HCT116 (cell line): ENCODE results near the gene PRLR. TPM values are rescaled to one million over a fixed set of nuclear protein-coding genes. Genes with fewer than 3 reads are reported as not detected.

Experiments used
- ATAC-seq: fragments of 200-7000 bp; cut with Tn5 transposase; 2 replicates; pipeline ENCODE4 v1.9.1; 2020; ENCODE audit warnings: mild to moderate bottlenecking, moderate library complexity
- BruUV-seq: library from RNA; stranded (reverse); fragments of 400-500 nt; replicated peaks from 2 replicates; lab custom pipeline; 2021; lab: Mats Ljungman, UMichigan
- CTCF ChIA-PET: fragments of 300-600 bp; sonication (Branson Sonifier 250); formaldehyde crosslinking; loops from one replicate; lab custom pipeline; 2021; ENCODE audit warnings: antibody characterized with exemption; lab: Charles Lee
- POLR2A ChIA-PET: fragments of 300-600, 350-600 bp; sonication (Branson Sonifier 250); formaldehyde crosslinking; loops from one replicate; lab custom pipeline; 2021; ENCODE audit warnings: antibody characterized with exemption; lab: Charles Lee
- RAD21 ChIA-PET, 2 experiments: fragments of 300-600 bp; sonication (Branson Sonifier 250); formaldehyde crosslinking; loops; one replicate each; lab custom pipeline; 2023; ENCODE audit warnings: low total read pairs in 2 of 2; ENCODE audit not compliant: uncharacterized antibody in 2 of 2, unreplicated experiment in 2 of 2, low non-redundant PET in 1 of 2; lab: Charles Lee
- DNase-seq: peaks from one replicate; pipeline ENCODE4 v3.0.0-alpha.2; 2010; ENCODE audit warnings: low read depth, low spot score
- H2AFZ ChIP-seq: fragments of 200-600 bp; shearing (Covaris generic), sonication (generic); 2 replicates; pipeline ENCODE4 v1.6.1; 2017; ENCODE audit warnings: low read depth, mixed run types, mixed read lengths, antibody characterized with exemption, low read length; ENCODE audit not compliant: poor library complexity, severe bottlenecking
- H3K27ac ChIP-seq: 2 replicates; pipeline ENCODE4 v1.5.1; 2012; ENCODE audit warnings: low read depth, low read length
- H3K27me3 ChIP-seq: fragments of 200-600 bp; sonication (generic); 2 replicates; pipeline ENCODE4 v1.6.1; 2016; ENCODE audit warnings: mixed run types, low read length, mixed read lengths; ENCODE audit not compliant: insufficient read depth
- H3K36me3 ChIP-seq, 2 experiments: fragments of 200-500 bp in 1 of 2; fragments of 200-600 bp in 1 of 2; sonication (Bioruptor generic) in 1 of 2; sonication (generic) in 1 of 2; 2 replicates each; pipeline versions ENCODE4 v1.5.1 to v1.6.1; 2014 to 2016; ENCODE audit warnings: low read length in 2 of 2, inconsistent platforms in 1 of 2, mixed read lengths in 1 of 2, mixed run types in 1 of 2; ENCODE audit not compliant: insufficient read depth in 2 of 2, control insufficient read depth in 1 of 2
- H3K4me1 ChIP-seq, 2 experiments: fragments of 200-600 bp in 1 of 2; sonication (generic) in 1 of 2; 2 replicates each; pipeline versions ENCODE4 v1.5.1 to v1.6.1; 2012 to 2017; ENCODE audit warnings: low read length in 2 of 2, inconsistent platforms in 1 of 2, mild to moderate bottlenecking in 1 of 2, mixed read lengths in 1 of 2, mixed run types in 1 of 2, moderate library complexity in 1 of 2; ENCODE audit not compliant: insufficient read depth in 2 of 2, control insufficient read depth in 1 of 2
- H3K4me2 ChIP-seq: fragments of 200-600 bp; sonication (generic); 2 replicates; pipeline ENCODE4 v1.6.1; 2017; ENCODE audit warnings: mixed run types, low read length, mixed read lengths
- H3K4me3 ChIP-seq, 2 experiments: fragments of 200-600 bp in 1 of 2; sonication (generic) in 1 of 2; replicated peaks in 1 of 2; 2 replicates each; pipeline ENCODE4 v1.5.1; 2011 to 2016; ENCODE audit warnings: low read length in 2 of 2, control low read depth in 1 of 2, low read depth in 1 of 2, mild to moderate bottlenecking in 1 of 2, mixed read lengths in 1 of 2, mixed run types in 1 of 2
- H3K79me2 ChIP-seq: fragments of 200-600 bp; sonication (generic); 2 replicates; pipeline ENCODE4 v1.6.1; 2017; ENCODE audit warnings: mild to moderate bottlenecking, mixed run types, low read length, moderate library complexity, mixed read lengths; ENCODE audit not compliant: insufficient read depth
- H3K9ac ChIP-seq: fragments of 200-600 bp; sonication (generic); 2 replicates; pipeline ENCODE4 v1.6.1; 2016; ENCODE audit warnings: low read length, mixed read lengths
- H3K9me2 ChIP-seq: fragments of 200-600 bp; sonication (generic), shearing (Covaris generic); 2 replicates; pipeline ENCODE4 v1.6.1; 2017; ENCODE audit warnings: mixed run types, mild to moderate bottlenecking, moderate library complexity; ENCODE audit not compliant: insufficient read depth
- H3K9me3 ChIP-seq, 2 experiments: fragments of 200-500 bp in 1 of 2; fragments of 200-600 bp in 1 of 2; sonication (Bioruptor generic) in 1 of 2; sonication (generic) in 1 of 2; 2 replicates each; pipeline ENCODE4 v1.6.1; 2014 to 2017; ENCODE audit warnings: low read length in 2 of 2, mixed read lengths in 2 of 2, inconsistent platforms in 1 of 2, low read depth in 1 of 2, mild to moderate bottlenecking in 1 of 2, mixed run types in 1 of 2, moderate library complexity in 1 of 2; ENCODE audit not compliant: control insufficient read depth in 1 of 2, insufficient read depth in 1 of 2
- H4K20me1 ChIP-seq: fragments of 200-600 bp; sonication (generic), shearing (Covaris generic); 2 replicates; pipeline ENCODE4 v1.6.1; 2017; ENCODE audit warnings: mixed run types, mild to moderate bottlenecking, moderate library complexity; ENCODE audit not compliant: insufficient read depth
- CBX3 ChIP-seq: IDR thresholded peaks from 2 replicates; pipeline ENCODE4 v1.6.1; 2012; ENCODE audit warnings: low read depth
- EGR1 ChIP-seq: IDR thresholded peaks from 2 replicates; pipeline ENCODE4 v1.6.1; 2012; ENCODE audit warnings: low read depth
- EZH2 ChIP-seq: fragments of 200-600 bp; sonication (generic); IDR thresholded peaks from 2 replicates; pipeline ENCODE4 v1.6.1; 2017; ENCODE audit warnings: antibody characterized with exemption, mixed run types
- EZH2phosphoT487 ChIP-seq: fragments of 200-600 bp; IDR thresholded peaks from 2 replicates; pipeline ENCODE4 v1.6.1; 2018; ENCODE audit warnings: antibody characterized with exemption, borderline replicate concordance
- FOSL1 ChIP-seq: IDR thresholded peaks from 2 replicates; pipeline ENCODE4 v1.6.1; 2012; ENCODE audit warnings: low read depth
- JUND ChIP-seq: IDR thresholded peaks from 2 replicates; pipeline ENCODE4 v1.6.1; 2012
- POLR2A ChIP-seq: IDR thresholded peaks from 2 replicates; pipeline ENCODE4 v1.7.0; 2011; ENCODE audit warnings: borderline replicate concordance; ENCODE audit not compliant: insufficient read depth, insufficient read length; ENCODE audit errors: extremely low read depth
- POLR2AphosphoS5 ChIP-seq: IDR thresholded peaks from 2 replicates; pipeline ENCODE4 v1.6.1; 2011; ENCODE audit warnings: mild to moderate bottlenecking, low read depth, low read length, moderate library complexity
- RAD21 ChIP-seq: IDR thresholded peaks from 2 replicates; pipeline ENCODE4 v1.6.1; 2012; ENCODE audit warnings: low read depth, mild to moderate bottlenecking
- SIN3A ChIP-seq: IDR thresholded peaks from 2 replicates; pipeline ENCODE4 v1.6.1; 2012; ENCODE audit warnings: low read depth
- SRF ChIP-seq: IDR thresholded peaks from 2 replicates; pipeline ENCODE4 v1.6.1; 2012; ENCODE audit warnings: low read depth
- TCF7L2 ChIP-seq: IDR thresholded peaks from 2 replicates; pipeline ENCODE4 v1.7.0; 2011; ENCODE audit warnings: borderline replicate concordance, inconsistent platforms; ENCODE audit not compliant: insufficient read depth, insufficient read length; ENCODE audit errors: extremely low read depth
- ZFX ChIP-seq: fragments of 450-650 bp; IDR thresholded peaks from 2 replicates; pipeline ENCODE4 v1.6.1; 2017
- ZNF274 ChIP-seq: fragments of 200-500 bp; sonication (Bioruptor generic); IDR thresholded peaks from 2 replicates; pipeline ENCODE4 v1.6.1; 2014; ENCODE audit warnings: mild to moderate bottlenecking, low read depth, low read length, inconsistent platforms
- intact Hi-C: fragments of 100-400 bp; cut with micrococcal nuclease; formaldehyde crosslinking; loops from 2 replicates; pipeline ENCODE4 v1.10.0; 2022
- total RNA-seq: library from RNA; stranded (reverse); gene quantifications from one replicate; pipeline ENCODE4 v1.2.1, GENCODE V29; 2021; ENCODE audit not compliant: unreplicated experiment
- TF ChIP-seq, protein P1 (sequence below), 3 experiments: fragments of 200-600 bp in 1 of 3; sonication (generic) in 1 of 3; IDR thresholded peaks in 2 of 3; conservative IDR thresholded peaks in 1 of 3; 2 replicates each; pipeline ENCODE4 v1.5.1; 2012 to 2017; ENCODE audit warnings: low read depth in 2 of 3, low read length in 2 of 3, antibody characterized with exemption in 1 of 3, borderline replicate concordance in 1 of 3, control low read depth in 1 of 3, mild to moderate bottlenecking in 1 of 3, mixed read lengths in 1 of 3, mixed run types in 1 of 3, moderate library complexity in 1 of 3; ENCODE audit not compliant: insufficient read depth in 1 of 3
- TF ChIP-seq, protein P2 (sequence below): IDR thresholded peaks from 2 replicates; pipeline ENCODE4 v1.6.1; 2012; ENCODE audit warnings: low read depth
- TF ChIP-seq, protein P3 (sequence below): IDR thresholded peaks from 2 replicates; pipeline ENCODE4 v1.6.1; 2011; ENCODE audit warnings: mild to moderate bottlenecking, low read length, moderate library complexity; ENCODE audit not compliant: insufficient replicate concordance; ENCODE audit errors: extremely low read depth
- TF ChIP-seq, protein P4 (sequence below): IDR thresholded peaks from 2 replicates; pipeline ENCODE4 v1.6.1; 2012

Gene PRLR
- total RNA-seq, 1 experiment from 2014 or later, result 0.10 TPM

DNA sequence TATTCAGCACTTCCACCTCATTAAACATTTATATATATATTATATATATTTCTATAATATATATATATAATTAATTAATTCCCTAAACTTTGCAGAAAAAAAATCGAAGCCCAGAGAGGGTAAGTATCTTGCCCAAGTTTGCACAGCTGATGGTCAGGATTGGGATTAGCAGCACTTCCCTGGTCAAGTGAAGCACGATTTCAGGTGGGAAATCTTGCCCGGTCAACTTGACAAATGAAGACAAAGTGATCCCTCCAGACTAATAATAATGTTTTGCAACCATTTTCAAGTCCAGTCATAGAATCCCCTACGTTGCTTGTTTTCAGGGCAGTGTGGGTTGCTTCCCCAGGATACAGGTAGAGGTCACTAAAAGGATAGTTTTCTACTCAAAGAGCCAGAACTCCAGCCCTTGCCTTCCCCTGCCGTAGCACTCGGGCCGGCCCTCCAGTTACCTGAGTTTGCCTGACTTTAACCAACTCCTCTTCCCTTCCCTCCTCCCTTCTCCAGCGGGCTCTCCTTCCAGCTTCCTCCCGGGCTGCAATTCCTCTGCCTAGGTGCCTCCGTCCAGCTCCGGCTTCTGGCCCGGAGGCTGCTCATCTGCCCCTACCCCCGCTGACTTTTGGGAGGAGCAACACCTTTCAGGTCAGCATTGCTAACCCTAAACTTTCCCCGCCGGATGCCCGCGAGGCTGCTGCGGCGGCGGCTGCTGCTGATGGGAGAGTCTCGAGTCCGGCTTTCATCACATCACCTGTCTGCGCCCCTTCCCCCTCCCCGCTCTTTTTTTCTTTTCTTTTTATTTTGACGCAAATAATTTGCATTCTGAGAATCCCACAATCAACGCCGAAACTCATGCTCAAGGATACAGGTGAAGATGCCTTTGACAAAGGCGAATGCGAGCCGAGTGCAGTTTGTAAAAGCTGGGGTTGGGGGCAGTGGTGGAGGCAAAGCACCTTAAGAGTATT, 930 bp downstream of the PRLR start (continued):
- TF ChIP-seq RAD21, result no peak
- TF ChIP-seq POLR2A, result no peak
- TF ChIP-seq EZH2, result no peak
- no peak for TF ChIP-seq JUND
- no peak for TF ChIP-seq ZFX
- no peak for TF ChIP-seq TCF7L2
- no peak for TF ChIP-seq SIN3A
- TF ChIP-seq EGR1, result no peak
- no peak for TF ChIP-seq POLR2AphosphoS5
- no peak for TF ChIP-seq SRF
- TF ChIP-seq CBX3, result no peak
- TF ChIP-seq, all 23 proteins: peak for 0

DNA sequence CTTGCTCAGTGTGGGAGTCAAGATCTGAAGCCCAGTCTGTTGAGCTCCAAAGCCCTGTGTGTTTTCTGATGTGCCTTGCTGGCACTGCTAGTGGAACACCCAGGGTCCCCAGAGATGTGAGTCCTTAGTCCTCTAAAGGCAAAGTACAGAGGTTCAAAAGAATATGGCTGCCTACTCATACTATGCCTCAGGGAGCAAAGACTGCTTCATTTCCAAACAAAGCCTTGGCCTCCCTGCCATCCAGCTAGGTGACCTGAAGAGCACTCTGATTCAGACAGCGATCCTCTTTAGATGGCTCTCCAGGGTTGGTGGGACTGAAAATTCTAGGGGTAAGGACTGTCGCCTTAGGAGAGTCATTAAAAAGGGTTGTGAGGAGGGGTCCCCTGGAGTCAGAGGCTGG, 2.0 kb downstream of the PRLR start:
- no TSS peak for BruUV-seq
- DNase-seq (no peak), ATAC-seq (no peak)
- no peaks in the 10 kb centered on the region for H4K20me1 ChIP-seq
- no peaks in the 10 kb centered on the region for H3K4me1 ChIP-seq
- no peaks in the 10 kb centered on the region for H3K9me2 ChIP-seq
- no peak overlapping the region for H2AFZ ChIP-seq
- peaks cover 19% of the 10 kb centered on the region for H3K27me3 ChIP-seq
- H3K4me2 ChIP-seq, result no peak overlapping the region
- H3K4me3 ChIP-seq, result no peak overlapping the region
- ChIA-PET POLR2A (no interaction called here), RAD21 (no interaction called here), CTCF (no interaction called here)
- intact Hi-C loops, result no loop called here
- no peaks in the 10 kb centered on the region for H3K79me2 ChIP-seq
- H3K36me3 ChIP-seq, result no peaks in the 10 kb centered on the region
- no peak overlapping the region for H3K9ac ChIP-seq
- H3K9me3 ChIP-seq, result no peaks in the 10 kb centered on the region
- H3K27ac ChIP-seq, result no peak overlapping the region
- TF ChIP-seq, protein P1, sequence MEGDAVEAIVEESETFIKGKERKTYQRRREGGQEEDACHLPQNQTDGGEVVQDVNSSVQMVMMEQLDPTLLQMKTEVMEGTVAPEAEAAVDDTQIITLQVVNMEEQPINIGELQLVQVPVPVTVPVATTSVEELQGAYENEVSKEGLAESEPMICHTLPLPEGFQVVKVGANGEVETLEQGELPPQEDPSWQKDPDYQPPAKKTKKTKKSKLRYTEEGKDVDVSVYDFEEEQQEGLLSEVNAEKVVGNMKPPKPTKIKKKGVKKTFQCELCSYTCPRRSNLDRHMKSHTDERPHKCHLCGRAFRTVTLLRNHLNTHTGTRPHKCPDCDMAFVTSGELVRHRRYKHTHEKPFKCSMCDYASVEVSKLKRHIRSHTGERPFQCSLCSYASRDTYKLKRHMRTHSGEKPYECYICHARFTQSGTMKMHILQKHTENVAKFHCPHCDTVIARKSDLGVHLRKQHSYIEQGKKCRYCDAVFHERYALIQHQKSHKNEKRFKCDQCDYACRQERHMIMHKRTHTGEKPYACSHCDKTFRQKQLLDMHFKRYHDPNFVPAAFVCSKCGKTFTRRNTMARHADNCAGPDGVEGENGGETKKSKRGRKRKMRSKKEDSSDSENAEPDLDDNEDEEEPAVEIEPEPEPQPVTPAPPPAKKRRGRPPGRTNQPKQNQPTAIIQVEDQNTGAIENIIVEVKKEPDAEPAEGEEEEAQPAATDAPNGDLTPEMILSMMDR (IDR thresholded peaks at IDR 0.05 in 2 of 3, conservative IDR thresholded peaks at IDR 0.05 in 1 of 3; ENCODE audit: borderline replicate concordance in 1 of 3, insufficient read depth in 1 of 3, low read depth in 2 of 3, low read length in 2 of 3), result no peak
- TF ChIP-seq EZH2phosphoT487, result no peak
- TF ChIP-seq FOSL1, result no peak
- TF ChIP-seq, protein P2, sequence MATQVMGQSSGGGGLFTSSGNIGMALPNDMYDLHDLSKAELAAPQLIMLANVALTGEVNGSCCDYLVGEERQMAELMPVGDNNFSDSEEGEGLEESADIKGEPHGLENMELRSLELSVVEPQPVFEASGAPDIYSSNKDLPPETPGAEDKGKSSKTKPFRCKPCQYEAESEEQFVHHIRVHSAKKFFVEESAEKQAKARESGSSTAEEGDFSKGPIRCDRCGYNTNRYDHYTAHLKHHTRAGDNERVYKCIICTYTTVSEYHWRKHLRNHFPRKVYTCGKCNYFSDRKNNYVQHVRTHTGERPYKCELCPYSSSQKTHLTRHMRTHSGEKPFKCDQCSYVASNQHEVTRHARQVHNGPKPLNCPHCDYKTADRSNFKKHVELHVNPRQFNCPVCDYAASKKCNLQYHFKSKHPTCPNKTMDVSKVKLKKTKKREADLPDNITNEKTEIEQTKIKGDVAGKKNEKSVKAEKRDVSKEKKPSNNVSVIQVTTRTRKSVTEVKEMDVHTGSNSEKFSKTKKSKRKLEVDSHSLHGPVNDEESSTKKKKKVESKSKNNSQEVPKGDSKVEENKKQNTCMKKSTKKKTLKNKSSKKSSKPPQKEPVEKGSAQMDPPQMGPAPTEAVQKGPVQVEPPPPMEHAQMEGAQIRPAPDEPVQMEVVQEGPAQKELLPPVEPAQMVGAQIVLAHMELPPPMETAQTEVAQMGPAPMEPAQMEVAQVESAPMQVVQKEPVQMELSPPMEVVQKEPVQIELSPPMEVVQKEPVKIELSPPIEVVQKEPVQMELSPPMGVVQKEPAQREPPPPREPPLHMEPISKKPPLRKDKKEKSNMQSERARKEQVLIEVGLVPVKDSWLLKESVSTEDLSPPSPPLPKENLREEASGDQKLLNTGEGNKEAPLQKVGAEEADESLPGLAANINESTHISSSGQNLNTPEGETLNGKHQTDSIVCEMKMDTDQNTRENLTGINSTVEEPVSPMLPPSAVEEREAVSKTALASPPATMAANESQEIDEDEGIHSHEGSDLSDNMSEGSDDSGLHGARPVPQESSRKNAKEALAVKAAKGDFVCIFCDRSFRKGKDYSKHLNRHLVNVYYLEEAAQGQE, result no peak
- TF ChIP-seq JUND, result no peak
- TF ChIP-seq, protein P3, sequence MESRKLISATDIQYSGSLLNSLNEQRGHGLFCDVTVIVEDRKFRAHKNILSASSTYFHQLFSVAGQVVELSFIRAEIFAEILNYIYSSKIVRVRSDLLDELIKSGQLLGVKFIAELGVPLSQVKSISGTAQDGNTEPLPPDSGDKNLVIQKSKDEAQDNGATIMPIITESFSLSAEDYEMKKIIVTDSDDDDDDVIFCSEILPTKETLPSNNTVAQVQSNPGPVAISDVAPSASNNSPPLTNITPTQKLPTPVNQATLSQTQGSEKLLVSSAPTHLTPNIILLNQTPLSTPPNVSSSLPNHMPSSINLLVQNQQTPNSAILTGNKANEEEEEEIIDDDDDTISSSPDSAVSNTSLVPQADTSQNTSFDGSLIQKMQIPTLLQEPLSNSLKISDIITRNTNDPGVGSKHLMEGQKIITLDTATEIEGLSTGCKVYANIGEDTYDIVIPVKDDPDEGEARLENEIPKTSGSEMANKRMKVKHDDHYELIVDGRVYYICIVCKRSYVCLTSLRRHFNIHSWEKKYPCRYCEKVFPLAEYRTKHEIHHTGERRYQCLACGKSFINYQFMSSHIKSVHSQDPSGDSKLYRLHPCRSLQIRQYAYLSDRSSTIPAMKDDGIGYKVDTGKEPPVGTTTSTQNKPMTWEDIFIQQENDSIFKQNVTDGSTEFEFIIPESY, result no peak
- no peak for TF ChIP-seq POLR2A
- TF ChIP-seq EZH2, result no peak
- TF ChIP-seq RAD21, result no peak
- TF ChIP-seq, protein P4, sequence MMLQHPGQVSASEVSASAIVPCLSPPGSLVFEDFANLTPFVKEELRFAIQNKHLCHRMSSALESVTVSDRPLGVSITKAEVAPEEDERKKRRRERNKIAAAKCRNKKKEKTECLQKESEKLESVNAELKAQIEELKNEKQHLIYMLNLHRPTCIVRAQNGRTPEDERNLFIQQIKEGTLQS, result no peak
- TF ChIP-seq ZNF274, result no peak
